HepG2 (cell line): Measurements from ENCODE around the gene SLC39A2. TPM values are rescaled to one million over a fixed set of nuclear protein-coding genes. Genes with fewer than 3 reads are reported as not detected.

ENCODE experiments used
- ATAC-seq: fragments of 200-7000 bp; cut with Tn5 transposase; 3 replicates; pipeline ENCODE4 v1.9.1; 2020; ENCODE audit warnings: mild to moderate bottlenecking, moderate library complexity
- BruUV-seq: library from RNA; stranded (reverse); fragments of 400-500 nt; replicated peaks from 2 replicates; lab custom pipeline; 2021; lab: Mats Ljungman, UMichigan
- CTCF ChIA-PET: fragments of 300-600 bp; formaldehyde crosslinking; extraction: SDS; loops from one replicate; lab custom pipeline; 2021; ENCODE audit warnings: low total read pairs, inconsistent platforms, low intra/inter-chr PET ratio; lab: Yijun Ruan, JAX
- POLR2A ChIA-PET: fragments of 350-600 bp; sonication (Branson Sonifier 250); formaldehyde crosslinking; loops from one replicate; lab custom pipeline; 2020; ENCODE audit warnings: antibody characterized with exemption, inconsistent platforms; lab: Yijun Ruan, JAX
- DNase-seq: peaks from one replicate; pipeline ENCODE4 v3.0.0-alpha.2; 2015; ENCODE audit warnings: low spot score
- FAIRE-seq: peaks from 3 replicates; lab custom pipeline; 2011; peaks lifted over from hg19 to GRCh38; lab: Jason Lieb, UNC
- H2AFZ ChIP-seq: one replicate; pipeline ENCODE4 v1.6.1; 2011; ENCODE audit warnings: low read length, inconsistent platforms
- H3K27ac ChIP-seq: fragments of 300-600 bp; 3 replicates; pipeline ENCODE4 v1.8.0; 2011; ENCODE audit warnings: mixed run types, mild to moderate bottlenecking, mixed read lengths, low read length, inconsistent platforms; ENCODE audit not compliant: insufficient read depth; ENCODE audit errors: extremely low read length
- H3K27me3 ChIP-seq, 2 experiments: fragments of 200-600 bp in 1 of 2; 2 replicates in 1 of 2; 3 replicates in 1 of 2; pipeline versions ENCODE4 v1.6.0 to v1.8.0; 2011; ENCODE audit warnings: low read length in 2 of 2, mild to moderate bottlenecking in 2 of 2, moderate library complexity in 2 of 2, inconsistent platforms in 1 of 2; ENCODE audit not compliant: insufficient read depth in 2 of 2, control insufficient read depth in 1 of 2
- H3K36me3 ChIP-seq, 2 experiments: fragments of 200-600 bp in 1 of 2; replicated peaks in 1 of 2; 2 replicates in 1 of 2; 3 replicates in 1 of 2; pipeline versions ENCODE4 v1.5.1 to v1.8.0; 2011; ENCODE audit warnings: low read length in 2 of 2, inconsistent platforms in 1 of 2; ENCODE audit not compliant: insufficient read depth in 2 of 2, control insufficient read depth in 1 of 2
- H3K4me1 ChIP-seq: 2 replicates; pipeline ENCODE4 v1.5.1; 2012; ENCODE audit warnings: low read length, inconsistent platforms; ENCODE audit not compliant: insufficient read depth
- H3K4me2 ChIP-seq: 2 replicates; pipeline ENCODE4 v1.6.0; 2011; ENCODE audit warnings: low read depth, low read length, inconsistent platforms
- H3K4me3 ChIP-seq, 3 experiments: fragments of 200-600 bp in 1 of 3; sonication (generic), shearing (Covaris generic) in 1 of 3; replicated peaks in 1 of 3; 2 replicates each; pipeline ENCODE4 v1.5.1; 2011 to 2016; ENCODE audit warnings: low read length in 3 of 3, inconsistent platforms in 2 of 3, low read depth in 2 of 3, mild to moderate bottlenecking in 2 of 3, control low read depth in 1 of 3, mixed read lengths in 1 of 3; ENCODE audit not compliant: insufficient read depth in 1 of 3
- H3K79me2 ChIP-seq: one replicate; pipeline ENCODE4 v1.6.1; 2011; ENCODE audit warnings: low read length, inconsistent platforms; ENCODE audit not compliant: insufficient read depth
- H3K9ac ChIP-seq: 2 replicates; pipeline ENCODE4 v1.6.0; 2011; ENCODE audit warnings: mild to moderate bottlenecking, low read depth, low read length, inconsistent platforms; ENCODE audit not compliant: insufficient read depth
- H3K9me3 ChIP-seq: 2 replicates; pipeline ENCODE4 v1.5.1; 2012; ENCODE audit warnings: mild to moderate bottlenecking, low read length
- H4K20me1 ChIP-seq: 2 replicates; pipeline ENCODE4 v1.6.0; 2011; ENCODE audit warnings: inconsistent platforms, mild to moderate bottlenecking, low read length, moderate library complexity; ENCODE audit not compliant: insufficient read depth
- BCLAF1 ChIP-seq: fragments of 450-650 bp; IDR thresholded peaks from 2 replicates; pipeline ENCODE4 v1.6.1; 2017; ENCODE audit warnings: mild to moderate bottlenecking
- EHMT2 ChIP-seq: fragments of 200-600 bp; sonication (generic); IDR thresholded peaks from 2 replicates; pipeline ENCODE4 v1.7.0; 2017; ENCODE audit warnings: antibody characterized with exemption, low read depth, low read length, borderline replicate concordance
- ETV6 ChIP-seq: sonication (generic); formaldehyde crosslinking; conservative IDR thresholded peaks from 2 replicates; pipeline ENCODE4 v1.4.0; 2020; ENCODE audit warnings: missing genetic modification reagents
- KAT7 ChIP-seq: IDR thresholded peaks from 2 replicates; pipeline ENCODE4 v1.6.1; 2018; ENCODE audit warnings: borderline replicate concordance, missing compliant biosample characterization
- MXD1 ChIP-seq: sonication (generic); formaldehyde crosslinking; IDR thresholded peaks from 2 replicates; pipeline ENCODE4 v1.4.0; 2020; ENCODE audit warnings: mild to moderate bottlenecking, missing genetic modification reagents
- MZF1 ChIP-seq: sonication (generic); formaldehyde crosslinking; IDR thresholded peaks from 2 replicates; pipeline ENCODE4 v1.8.1; 2023; ENCODE audit warnings: mild to moderate bottlenecking, missing genetic modification reagents, borderline replicate concordance
- PRDM4 ChIP-seq: sonication (generic); formaldehyde crosslinking; IDR thresholded peaks from 2 replicates; pipeline ENCODE4 v1.9.0; 2021; ENCODE audit warnings: missing genetic modification reagents, borderline replicate concordance
- PRMT3 ChIP-seq: sonication (generic); formaldehyde crosslinking; IDR thresholded peaks from 2 replicates; pipeline ENCODE4 v1.8.1; 2022; ENCODE audit warnings: low read depth, mild to moderate bottlenecking, moderate library complexity, missing genetic modification reagents, borderline replicate concordance
- TOPORS ChIP-seq: sonication (generic); formaldehyde crosslinking; IDR thresholded peaks from 2 replicates; pipeline ENCODE4 v1.8.0; 2023; ENCODE audit warnings: mild to moderate bottlenecking, missing genetic modification reagents
- YEATS2 ChIP-seq: sonication (generic); formaldehyde crosslinking; IDR thresholded peaks from 2 replicates; pipeline ENCODE4 v1.4.0; 2020; ENCODE audit warnings: missing genetic modification reagents, borderline replicate concordance
- ZNF354B ChIP-seq: sonication (generic); formaldehyde crosslinking; IDR thresholded peaks from 2 replicates; pipeline ENCODE4 v1.8.0; 2022; ENCODE audit warnings: mild to moderate bottlenecking, missing genetic modification reagents
- ZNF501 ChIP-seq: sonication (generic); formaldehyde crosslinking; IDR thresholded peaks from 2 replicates; pipeline ENCODE4 v1.5.1; 2020; ENCODE audit warnings: mild to moderate bottlenecking, moderate library complexity, missing genetic modification reagents
- WGBS: methylation state at CpG from one replicate; pipeline ENCODE4 v1.1.6; 2017; ENCODE audit warnings: low lambda C conversion rate; 5-methylcytosine and 5-hydroxymethylcytosine counted together
- in situ Hi-C: cut with HindIII; loops from 2 replicates; pipeline ENCODE4 v1.10.0; 2017; ENCODE audit warnings: low pct_unique_long_range_greater_than_20kb; ENCODE audit not compliant: extremely low pct_ligation_motif_present
- intact Hi-C: fragments of 100-400 bp; cut with micrococcal nuclease; formaldehyde crosslinking; loops from one replicate; pipeline ENCODE4 v1.10.0; 2022; ENCODE audit not compliant: unreplicated experiment
- polyA plus RNA-seq, 8 experiments: library from polyadenylated mRNA; depleted of rRNA in 3 of 8; stranded (reverse) in 7 of 8; unstranded in 1 of 8; fragments of >200 nt; fragmentation: Illumina TruSeq in 4 of 8; extraction: Trizol in 4 of 8; gene quantifications; 2 replicates each; pipeline versions ENCODE4 v1.2.1 to v1.2.3, GENCODE V29; 2011 to 2016; ENCODE audit warnings: low read depth in 4 of 8, missing spikeins in 1 of 8, mixed read lengths in 1 of 8; ENCODE audit not compliant: insufficient read depth in 1 of 8
- total RNA-seq, 5 experiments: library from RNA; depleted of rRNA; stranded (reverse); fragments of >200 nt; fragmentation: Illumina TruSeq; extraction: Trizol; gene quantifications; 2 replicates each; pipeline ENCODE4 v1.2.3, GENCODE V29; 2016; ENCODE audit warnings: low read depth in 1 of 5

SLC39A2 gene
- total and polyA plus RNA-seq, 2 of the 13 experiments (the other 11 are each of a cell fraction or from before 2014, with no cell fraction given), result 0.08 to 0.11 TPM

- peaks cover 22 to 43% of the 10 kb centered on the region in 2 experiments for H3K36me3 ChIP-seq
These were observed 2.0 kb upstream of the SLC39A2 start for GRCh38 chr14:20997115-20997514.

More at GRCh38 chr14:20997115-20997514, 2.0 kb upstream of the SLC39A2 start:
- Histone ChIP-seq H3K27ac (no peak overlapping the region), H3K9ac (no peak overlapping the region), H3K9me3 (no peaks in the 10 kb centered on the region), H4K20me1 (no peaks in the 10 kb centered on the region), H3K79me2 (no peaks in the 10 kb centered on the region), H3K4me1 (peaks cover under 1% of the 10 kb centered on the region), H3K4me3 (no peak overlapping the region), H3K4me2 (no peak overlapping the region), H3K27me3 (no peaks in the 10 kb centered on the region), H2AFZ (no peak overlapping the region)
- ATAC-seq (no peak), DNase-seq (no peak), FAIRE-seq (no peak)
- intact Hi-C loops (no loop called here), in situ Hi-C loops (loop anchor here (25.0 kb wide), 1 partner anchor 660 kb away; the partner anchor contains the start of genes CCNB1IP1 and PARP2)
- POLR2A ChIA-PET, result interaction anchor here (0.7 to 1.1 kb wide), 3 partner anchors 18 to 375 kb away, joined by 3 to 5 read pairs (median 4); no protein-coding TSS in a partner anchor
- no peak for TF ChIP-seq TOPORS (CRISPR knock-in tag)
- no peak for TF ChIP-seq PRDM4 (CRISPR knock-in tag)
- TF ChIP-seq ZNF354B (CRISPR knock-in tag), result no peak
- no peak for TF ChIP-seq MZF1 (CRISPR knock-in tag)
- no peak for TF ChIP-seq YEATS2 (CRISPR knock-in tag)
- TF ChIP-seq ETV6, result no peak
- TF ChIP-seq EHMT2, result no peak
- no peak for TF ChIP-seq ZNF501 (CRISPR knock-in tag)
- TF ChIP-seq KAT7 (CRISPR knock-in tag), result no peak
- TF ChIP-seq BCLAF1, result no peak
- TF ChIP-seq PRMT3 (CRISPR knock-in tag), result no peak
- no peak for TF ChIP-seq MXD1 (CRISPR knock-in tag)
- CTCF ChIA-PET, result no interaction called here
- 90% methylated on average over 4 of the region's 4 CpGs for WGBS
- no TSS peak for BruUV-seq
